Natural killer cell (primary cell): Measurements from ENCODE around the gene TACR2. TPM values are rescaled to one million over a fixed set of nuclear protein-coding genes. Genes with fewer than 3 reads are reported as not detected.
A peak's percentile ranks its signal among the peaks of the same experiment; 100 is the strongest.

Source experiments
- ATAC-seq, 3 donors: fragments of 150-1000 bp in 2 of 3; fragments of 200-7000 bp in 1 of 3; cut with Tn5 transposase; 1 replicate in 1 of 3; 2 replicates in 2 of 3; pipeline ENCODE4 v1.10.0; 2021; ENCODE audit warnings: mild to moderate bottlenecking in 2 of 3, moderate library complexity in 2 of 3
- DNase-seq, 2 donors: peaks; one replicate each; pipeline versions ENCODE4 v3.0.0 to v3.0.0-alpha.2; 2013 to 2021; ENCODE audit warnings: mixed read lengths in 1 of 2
- H3K27ac ChIP-seq: one replicate; pipeline ENCODE4 v1.5.1; 2013; ENCODE audit warnings: mild to moderate bottlenecking, low read length
- H3K27me3 ChIP-seq: one replicate; pipeline ENCODE4 v1.6.1; 2013; ENCODE audit warnings: low read length; ENCODE audit not compliant: control insufficient read depth, insufficient read depth
- H3K36me3 ChIP-seq: one replicate; pipeline ENCODE4 v1.6.1; 2013; ENCODE audit warnings: low read length; ENCODE audit not compliant: control insufficient read depth, insufficient read depth
- H3K4me1 ChIP-seq: one replicate; pipeline ENCODE4 v1.6.1; 2013; ENCODE audit warnings: low read length; ENCODE audit not compliant: control insufficient read depth, insufficient read depth
- H3K4me3 ChIP-seq: one replicate; pipeline ENCODE4 v1.5.1; 2013; ENCODE audit warnings: low read length
- H3K9me3 ChIP-seq: one replicate; pipeline ENCODE4 v1.6.1; 2013; ENCODE audit warnings: low read length; ENCODE audit not compliant: control insufficient read depth, insufficient read depth
- H3K27ac Mint-ChIP-seq, 2 donors: one replicate each; pipeline ENCODE4 v1.8.0; 2022; ENCODE audit warnings: mild to moderate bottlenecking in 2 of 2, mixed read lengths in 2 of 2, moderate library complexity in 1 of 2
- H3K27me3 Mint-ChIP-seq, 2 donors: one replicate each; pipeline ENCODE4 v1.8.0; 2022; ENCODE audit warnings: low read depth in 2 of 2, mixed read lengths in 2 of 2
- H3K36me3 Mint-ChIP-seq: one replicate; pipeline ENCODE4 v1.8.0; 2022; ENCODE audit warnings: mixed read lengths
- H3K4me1 Mint-ChIP-seq, 2 donors: one replicate each; pipeline ENCODE4 v1.8.0; 2022; ENCODE audit warnings: mixed read lengths in 2 of 2
- H3K4me3 Mint-ChIP-seq: one replicate; pipeline ENCODE4 v1.8.0; 2022; ENCODE audit warnings: mild to moderate bottlenecking, moderate library complexity, mixed read lengths
- H3K9me3 Mint-ChIP-seq, 2 donors: one replicate each; pipeline ENCODE4 v1.8.0; 2022; ENCODE audit warnings: mixed read lengths in 2 of 2
- CTCF ChIP-seq: fragments of 200-600 bp; IDR thresholded peaks from one replicate; pipeline ENCODE4 v1.8.0; 2022; ENCODE audit warnings: antibody characterized with exemption
- WGBS: methylation state at CpG from one replicate; pipeline ENCODE4 v1.1.7; 2013; ENCODE audit warnings: missing lambda C conversion rate; ENCODE audit not compliant: insufficient coverage; 5-methylcytosine and 5-hydroxymethylcytosine counted together
- intact Hi-C: fragments of 100-400 bp; cut with micrococcal nuclease; formaldehyde crosslinking; loops from one replicate; pipeline ENCODE4 v1.14.2; 2022
- total RNA-seq, 4 donors: library from RNA; stranded (reverse); fragments of 120-200 nt in 1 of 4; gene quantifications; one replicate each; pipeline versions ENCODE4 v1.2.3 to v1.2.4, GENCODE V29; 2013 to 2022

Gene TACR2
- total RNA-seq, 3 donors from 2014 or later (not counting 1 experiment from before 2014, with no cell fraction given), result not detected

GRCh38 chr10:69360485-69361302 lies 56.0 kb downstream of the TACR2 start:
- Histone ChIP-seq H3K4me1 (peaks cover 28% of the 10 kb centered on the region), H3K27me3 (no peaks in the 10 kb centered on the region), H3K4me3 (no peak overlapping the region), H3K27ac (no peak overlapping the region), H3K36me3 (peaks cover 20% of the 10 kb centered on the region), H3K9me3 (no peaks in the 10 kb centered on the region)
- no peaks in the 10 kb centered on the region for H3K27me3 Mint-ChIP-seq
- WGBS, result 91% methylated on average over 8 of the region's 8 CpGs
- no peak for TF ChIP-seq CTCF
- intact Hi-C loops, result no loop called here
- no peaks in the 10 kb centered on the region for H3K36me3 Mint-ChIP-seq
- DNase-seq, result no peak
- ATAC-seq, result no peak
- H3K4me1 Mint-ChIP-seq, result peaks cover 26 to 39% of the 10 kb centered on the region in 2 donors
- no peak overlapping the region for H3K4me3 Mint-ChIP-seq
- H3K27ac Mint-ChIP-seq, result peak overlapping the region in 1 of 2 donors; percentile 76
- no peaks in the 10 kb centered on the region for H3K9me3 Mint-ChIP-seq

- Histone ChIP-seq H3K9me3 (no peaks in the 10 kb centered on the region), H3K4me1 (peaks cover 28% of the 10 kb centered on the region), H3K4me3 (no peak overlapping the region), H3K27ac (no peak overlapping the region), H3K36me3 (peaks cover 14% of the 10 kb centered on the region), H3K27me3 (no peaks in the 10 kb centered on the region)
- WGBS, result 53% methylated on average over 5 of the region's 5 CpGs
- intact Hi-C loops, result no loop called here
- Mint-ChIP-seq H3K4me1 (peaks cover 31 to 39% of the 10 kb centered on the region in 2 donors), H3K27ac (peak overlapping the region; percentile 43 to 76), H3K27me3 (no peaks in the 10 kb centered on the region), H3K36me3 (no peaks in the 10 kb centered on the region), H3K9me3 (no peaks in the 10 kb centered on the region), H3K4me3 (no peak overlapping the region)
- DNase-seq, result peak in 1 of 2 donors; percentile 71
- peak; percentile 65 to 71 (median 68) for ATAC-seq
- no peak for TF ChIP-seq CTCF
These were observed 57.1 kb downstream of the TACR2 start for GRCh38 chr10:69359594-69359993.

GRCh38 chr10:69359148-69359547 lies 57.6 kb downstream of the TACR2 start:
- DNase-seq, result no peak
- Histone ChIP-seq H3K36me3 (peaks cover 11% of the 10 kb centered on the region), H3K27ac (no peak overlapping the region), H3K4me3 (no peak overlapping the region), H3K9me3 (no peaks in the 10 kb centered on the region), H3K27me3 (no peaks in the 10 kb centered on the region), H3K4me1 (peaks cover 28% of the 10 kb centered on the region)
- Mint-ChIP-seq H3K4me3 (no peak overlapping the region), H3K9me3 (no peaks in the 10 kb centered on the region), H3K36me3 (no peaks in the 10 kb centered on the region), H3K27me3 (no peaks in the 10 kb centered on the region), H3K4me1 (peaks cover 33 to 41% of the 10 kb centered on the region in 2 donors), H3K27ac (peak overlapping the region; percentile 43 to 76)
- peak; percentile 18 to 34 (median 32) for ATAC-seq
- no peak for TF ChIP-seq CTCF
- WGBS, result 73% methylated on average over 2 of the region's 3 CpGs
- intact Hi-C loops, result no loop called here
